ENCODE results near the gene RPL14. TPM values are rescaled to one million over a fixed set of nuclear protein-coding genes. Genes with fewer than 3 reads are reported as not detected.
"Not testable (repeated sequence)": the region's sequence is repeated elsewhere in the genome, so short reads cannot be mapped to it uniquely, and the experiment has no call there.

The RPL14 gene
- total RNA-seq, 3 donors from 2014 or later: 3,658 to 4,119 (median 4,117) TPM

- peak; percentile 92 for DNase-seq
- peaks cover 3% of the 10 kb centered on the region for H3K9me3 Mint-ChIP-seq
These were observed 4.0 kb upstream of the RPL14 start for GRCh38 chr3:40452876-40453730.

DNA sequence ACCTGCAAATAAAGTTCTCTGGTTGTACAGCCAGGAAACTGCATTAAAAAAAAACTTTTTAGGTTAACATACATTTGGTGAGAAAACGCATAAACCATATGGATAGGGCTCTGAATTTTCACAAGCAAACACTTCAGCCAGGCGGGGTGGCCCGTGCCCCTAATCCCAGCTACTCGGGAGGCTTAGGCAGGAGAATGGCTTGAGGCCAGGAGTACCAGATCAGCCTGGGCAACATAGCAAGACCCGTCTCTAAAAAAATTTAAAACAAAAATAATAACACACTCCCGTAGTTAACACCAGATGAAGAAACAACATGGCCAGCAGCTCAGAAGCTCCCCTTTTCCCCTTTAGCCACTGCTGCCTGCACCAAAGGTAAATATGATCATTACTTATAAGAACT lies 3.2 kb upstream of the RPL14 start:
- no peak for DNase-seq
- no peak for ATAC-seq
- H3K36me3 Mint-ChIP-seq (ENCODE audit: insufficient read depth): peaks cover 19% of the 10 kb centered on the region
- H3K4me3 Mint-ChIP-seq: peak overlapping the region; percentile 88
- no peaks in the 10 kb centered on the region for H3K27me3 Mint-ChIP-seq (ENCODE audit: low read depth)
- H3K4me1 Mint-ChIP-seq (ENCODE audit: low read depth): peaks cover 39% of the 10 kb centered on the region
- H3K9me3 Mint-ChIP-seq: peaks cover 3% of the 10 kb centered on the region

More at GRCh38 chr3:40452876-40453730, 4.0 kb upstream of the RPL14 start:
- Mint-ChIP-seq H3K4me3 (peak overlapping the region; percentile 88), H3K4me1 (ENCODE audit: low read depth) (peaks cover 32% of the 10 kb centered on the region), H3K27me3 (ENCODE audit: low read depth) (no peaks in the 10 kb centered on the region), H3K36me3 (ENCODE audit: insufficient read depth) (peaks cover 11% of the 10 kb centered on the region)
- peak; percentile 93 to 95 for ATAC-seq

GRCh38 chr3:40455328-40455727 lies 1.8 kb upstream of the RPL14 start:
- Mint-ChIP-seq H3K9me3 (peaks cover 3% of the 10 kb centered on the region), H3K4me3 (peak overlapping the region; percentile 85), H3K36me3 (ENCODE audit: insufficient read depth) (peaks cover 24% of the 10 kb centered on the region), H3K4me1 (ENCODE audit: low read depth) (peaks cover 47% of the 10 kb centered on the region), H3K27me3 (ENCODE audit: low read depth) (no peaks in the 10 kb centered on the region)
- ATAC-seq (no peak), DNase-seq (no peak)

DNA sequence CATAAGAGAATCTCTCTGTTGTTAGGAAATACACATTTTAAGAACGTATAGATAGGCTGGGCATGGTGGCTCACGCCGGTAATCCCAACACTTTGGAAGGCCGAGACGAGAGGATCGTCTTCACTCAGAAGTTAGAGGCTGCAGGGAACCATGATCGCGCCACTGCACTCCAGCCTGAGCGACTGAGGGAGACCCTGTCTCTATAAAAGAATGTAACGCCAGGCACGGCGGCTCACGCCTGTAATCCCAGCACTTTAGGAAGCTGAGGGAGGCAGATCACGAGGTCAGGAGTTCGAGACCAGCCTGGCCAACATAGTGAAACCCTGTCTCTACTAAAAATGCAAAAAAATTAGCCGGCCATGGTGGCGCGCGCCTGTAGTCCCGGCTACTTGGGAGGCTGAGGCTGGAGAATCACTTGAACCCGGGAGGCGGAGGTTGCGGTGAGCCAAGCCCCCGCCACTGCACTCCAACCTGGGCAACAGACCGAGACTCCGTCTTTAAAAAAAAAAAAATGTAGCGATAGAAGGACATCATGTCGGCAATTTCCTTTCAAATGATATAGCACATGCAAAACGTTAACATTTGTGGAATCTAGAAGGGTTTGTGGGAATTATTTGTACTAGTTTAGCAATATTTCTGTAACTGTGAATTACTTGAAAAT lies 730 bp upstream of the RPL14 start:
- peaks cover 3% of the 10 kb centered on the region for H3K9me3 Mint-ChIP-seq
- DNase-seq: no peak
- no peak for ATAC-seq
- H3K4me3 Mint-ChIP-seq: peak overlapping the region; percentile 85
- no peaks in the 10 kb centered on the region for H3K27me3 Mint-ChIP-seq (ENCODE audit: low read depth)
- peaks cover 52% of the 10 kb centered on the region for H3K4me1 Mint-ChIP-seq (ENCODE audit: low read depth)
- peaks cover 28% of the 10 kb centered on the region for H3K36me3 Mint-ChIP-seq (ENCODE audit: insufficient read depth)

GRCh38 chr3:40458473-40458872 lies 1.3 kb downstream of the RPL14 start:
- peaks cover 3% of the 10 kb centered on the region for H3K9me3 Mint-ChIP-seq
- peaks cover 38% of the 10 kb centered on the region for H3K36me3 Mint-ChIP-seq (ENCODE audit: insufficient read depth)
- DNase-seq (no peak), ATAC-seq (no peak)
- H3K4me3 Mint-ChIP-seq: peak overlapping the region; percentile 85
- peaks cover 49% of the 10 kb centered on the region for H3K4me1 Mint-ChIP-seq (ENCODE audit: low read depth)
- H3K27me3 Mint-ChIP-seq (ENCODE audit: low read depth): no peaks in the 10 kb centered on the region

DNA sequence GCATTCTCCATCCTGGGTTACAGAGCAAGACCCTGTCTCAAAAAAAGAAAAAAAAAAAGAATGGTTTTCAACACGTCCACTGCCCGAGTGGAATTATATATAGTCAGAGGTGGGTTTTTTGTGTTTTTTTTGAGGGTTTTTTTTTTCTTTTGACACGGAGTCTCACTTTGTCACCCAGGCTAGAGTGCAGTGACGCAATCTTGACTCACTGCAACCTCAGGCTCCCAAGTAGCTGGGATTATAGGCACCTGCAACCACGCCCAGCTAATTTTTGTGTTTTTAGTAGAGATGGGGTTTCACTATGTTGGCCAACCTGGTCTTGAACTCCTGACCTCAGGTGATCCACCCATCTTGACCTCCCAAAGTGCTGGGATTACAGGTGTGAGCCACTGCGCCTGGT lies 3.3 kb downstream of the RPL14 start:
- H3K36me3 Mint-ChIP-seq (ENCODE audit: insufficient read depth): peaks cover 55% of the 10 kb centered on the region
- not testable (repeated sequence) for DNase-seq; ATAC-seq; H3K27me3 Mint-ChIP-seq (ENCODE audit: low read depth); H3K9me3 Mint-ChIP-seq
- peaks cover 55% of the 10 kb centered on the region for H3K4me1 Mint-ChIP-seq (ENCODE audit: low read depth)
- peak overlapping the region; percentile 56 for H3K4me3 Mint-ChIP-seq

GRCh38 chr3:40461161-40461560 lies 4.0 kb downstream of the RPL14 start:
- peaks cover 61% of the 10 kb centered on the region for H3K36me3 Mint-ChIP-seq (ENCODE audit: insufficient read depth)
- peak overlapping the region; percentile 20 for H3K4me3 Mint-ChIP-seq
- ATAC-seq: no peak
- no peaks in the 10 kb centered on the region for H3K27me3 Mint-ChIP-seq (ENCODE audit: low read depth)
- peaks cover 52% of the 10 kb centered on the region for H3K4me1 Mint-ChIP-seq (ENCODE audit: low read depth)
- H3K9me3 Mint-ChIP-seq: no peaks in the 10 kb centered on the region
- no peak for DNase-seq

- H3K36me3 Mint-ChIP-seq (ENCODE audit: insufficient read depth): peaks cover 67% of the 10 kb centered on the region
- H3K9me3 Mint-ChIP-seq; ATAC-seq; H3K27me3 Mint-ChIP-seq (ENCODE audit: low read depth); DNase-seq; H3K4me3 Mint-ChIP-seq: not testable (repeated sequence)
- H3K4me1 Mint-ChIP-seq (ENCODE audit: low read depth): peaks cover 52% of the 10 kb centered on the region
These were observed 5.7 kb downstream of the RPL14 start for GRCh38 chr3:40462838-40463237.

DNA sequence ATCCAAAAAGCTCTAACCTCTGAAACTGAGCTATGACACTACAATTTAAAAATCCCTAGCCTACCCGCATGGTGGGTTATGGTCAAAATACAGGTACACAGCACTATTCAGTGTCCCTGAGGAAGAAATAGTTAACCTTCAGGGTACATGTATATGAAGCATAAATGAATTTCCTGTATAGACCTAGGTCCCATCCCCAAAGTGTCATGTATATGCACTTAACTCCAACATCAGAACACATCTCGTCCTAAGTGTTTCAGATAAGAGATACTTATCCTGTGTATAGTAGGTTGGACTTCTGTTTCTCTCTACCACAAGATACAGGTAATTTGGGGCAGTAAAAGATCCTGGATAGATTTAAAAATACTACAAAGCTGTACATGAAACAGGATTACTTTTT lies 6.4 kb downstream of the RPL14 start:
- peaks cover 59% of the 10 kb centered on the region for H3K36me3 Mint-ChIP-seq (ENCODE audit: insufficient read depth)
- H3K4me1 Mint-ChIP-seq (ENCODE audit: low read depth): peaks cover 45% of the 10 kb centered on the region
- ATAC-seq: no peak

GRCh38 chr3:40464339-40465110 lies 7.4 kb downstream of the RPL14 start:
- peak; percentile 26 to 42 for ATAC-seq
- no peak for DNase-seq
- Mint-ChIP-seq H3K4me1 (ENCODE audit: low read depth) (peaks cover 37% of the 10 kb centered on the region), H3K36me3 (ENCODE audit: insufficient read depth) (peaks cover 51% of the 10 kb centered on the region), H3K4me3 (peak overlapping the region; percentile 6), H3K27me3 (ENCODE audit: low read depth) (no peaks in the 10 kb centered on the region), H3K9me3 (no peaks in the 10 kb centered on the region)

More for the DNA sequence above, 6.4 kb downstream of the RPL14 start:
- no peak for DNase-seq
- Mint-ChIP-seq H3K27me3 (ENCODE audit: low read depth) (no peaks in the 10 kb centered on the region), H3K9me3 (no peaks in the 10 kb centered on the region), H3K4me3 (no peak overlapping the region)

DNA sequence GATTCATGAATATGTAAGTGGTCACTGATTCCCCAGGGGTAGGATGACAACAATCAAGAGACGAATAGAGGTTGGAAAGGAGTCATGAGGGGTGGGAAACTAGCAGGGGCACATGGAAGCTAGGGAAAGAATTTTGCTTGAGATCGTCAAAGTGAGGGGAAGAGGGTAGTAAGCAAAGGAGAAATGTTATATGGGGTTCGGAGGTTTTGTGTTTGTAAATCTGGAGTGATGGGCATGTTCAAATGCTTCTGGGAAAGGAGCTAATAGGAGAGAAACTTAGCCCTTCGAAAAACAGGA lies 7.9 kb downstream of the RPL14 start:
- no peaks in the 10 kb centered on the region for H3K27me3 Mint-ChIP-seq (ENCODE audit: low read depth)
- no peak for DNase-seq
- H3K4me3 Mint-ChIP-seq: no peak overlapping the region
- peaks cover 51% of the 10 kb centered on the region for H3K36me3 Mint-ChIP-seq (ENCODE audit: insufficient read depth)
- H3K9me3 Mint-ChIP-seq: no peaks in the 10 kb centered on the region
- H3K4me1 Mint-ChIP-seq (ENCODE audit: low read depth): peaks cover 37% of the 10 kb centered on the region
- no peak for ATAC-seq

GRCh38 chr3:40465456-40465855 lies 8.3 kb downstream of the RPL14 start:
- no peak for ATAC-seq
- H3K36me3 Mint-ChIP-seq (ENCODE audit: insufficient read depth): peaks cover 47% of the 10 kb centered on the region

GRCh38 chr3:40468018-40468417 lies 10.9 kb downstream of the RPL14 start:
- Mint-ChIP-seq H3K9me3 (no peaks in the 10 kb centered on the region), H3K27me3 (ENCODE audit: low read depth) (no peaks in the 10 kb centered on the region), H3K4me1 (ENCODE audit: low read depth) (peaks cover 20% of the 10 kb centered on the region), H3K36me3 (ENCODE audit: insufficient read depth) (peaks cover 35% of the 10 kb centered on the region), H3K4me3 (no peak overlapping the region)
- no peak for ATAC-seq
- DNase-seq: no peak

More at GRCh38 chr3:40465456-40465855, 8.3 kb downstream of the RPL14 start:
- peaks cover 33% of the 10 kb centered on the region for H3K4me1 Mint-ChIP-seq (ENCODE audit: low read depth)
- H3K9me3 Mint-ChIP-seq: no peaks in the 10 kb centered on the region
- no peaks in the 10 kb centered on the region for H3K27me3 Mint-ChIP-seq (ENCODE audit: low read depth)
- no peak for DNase-seq
- no peak overlapping the region for H3K4me3 Mint-ChIP-seq

- no peak for ATAC-seq
- Mint-ChIP-seq H3K4me1 (ENCODE audit: low read depth) (no peaks in the 10 kb centered on the region), H3K4me3 (no peak overlapping the region), H3K27me3 (ENCODE audit: low read depth) (no peaks in the 10 kb centered on the region), H3K9me3 (no peaks in the 10 kb centered on the region), H3K36me3 (ENCODE audit: insufficient read depth) (peaks cover 12% of the 10 kb centered on the region)
- DNase-seq: no peak
These were observed 13.6 kb downstream of the RPL14 start for GRCh38 chr3:40470701-40471100.

Data from activated T-cell treated with anti-CD3 and anti-CD28 coated beads, Interleukin-2, amount 50 U/mL, for 4 hours (primary cell).